ENCODE data around the gene CHAD.

CHAD gene

DNA sequence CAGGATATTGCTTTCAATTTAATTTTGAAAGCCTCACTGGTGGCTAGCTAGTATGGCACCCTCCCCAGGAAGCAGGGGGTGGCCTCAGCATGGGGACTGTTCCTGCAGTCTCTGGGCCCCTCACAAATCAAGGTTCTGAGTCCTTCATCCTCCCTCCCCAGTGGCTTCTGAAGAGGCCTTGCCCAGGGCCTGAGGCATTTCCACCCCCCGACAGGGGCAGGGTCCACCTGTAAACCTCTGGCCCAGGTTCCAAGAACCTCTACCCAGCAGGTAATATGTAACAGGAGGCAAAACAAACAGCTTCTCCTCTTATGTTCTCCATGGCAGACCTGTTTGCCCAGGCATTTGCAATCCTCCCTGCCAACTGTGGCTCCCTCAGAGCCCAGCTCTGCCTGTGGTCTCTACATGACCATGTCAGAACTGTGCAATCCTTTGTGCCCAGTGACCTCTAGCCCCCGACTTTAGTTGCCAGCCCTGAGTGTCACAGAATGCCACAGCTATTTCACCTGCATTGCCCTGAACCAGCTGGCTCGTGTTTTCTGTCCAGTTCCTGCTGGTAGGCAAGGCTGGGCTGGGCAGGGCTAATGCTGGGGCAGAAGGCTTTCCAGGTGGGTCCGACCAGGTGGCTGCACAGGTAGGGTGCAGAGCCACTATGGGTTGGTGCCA lies 28.4 kb downstream of the CHAD start:
- Histone ChIP-seq H3K27ac (peak overlapping the region in 4 of 21 experiments; percentile 10 to 76 (median 30)), H3K4me3 (no peak overlapping the region)

DNA sequence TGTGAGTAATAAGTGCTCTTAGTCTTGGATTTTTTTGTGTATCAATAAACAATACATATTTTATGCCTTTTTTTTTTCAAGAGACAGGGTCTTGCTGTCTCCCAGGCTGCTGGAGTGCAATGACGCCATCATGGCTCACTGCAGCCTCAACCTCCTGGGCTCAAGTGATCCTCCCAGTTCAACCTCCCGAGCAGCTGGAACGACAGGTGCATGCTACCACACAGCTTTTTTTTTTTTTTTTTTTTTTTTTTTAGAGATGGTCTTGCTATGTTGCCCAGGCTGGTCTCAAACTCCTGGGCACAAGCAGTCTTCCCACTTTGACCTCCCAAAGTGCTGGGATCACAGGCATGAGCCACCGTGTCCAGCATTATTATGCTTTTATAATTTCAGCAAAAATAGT lies 29.7 kb downstream of the CHAD start:
- Histone ChIP-seq H3K4me3 (no peak overlapping the region), H3K27ac (no peak overlapping the region)

GRCh38 chr17:50437409-50437808 lies 31.3 kb downstream of the CHAD start:
- Histone ChIP-seq H3K4me3 (no peak overlapping the region), H3K27ac (no peak overlapping the region)

GRCh38 chr17:50432125-50432762 lies 36.4 kb downstream of the CHAD start:
- Histone ChIP-seq H3K27ac (no peak overlapping the region), H3K4me3 (no peak overlapping the region)

GRCh38 chr17:50430821-50431618 lies 37.7 kb downstream of the CHAD start:
- Histone ChIP-seq H3K4me3 (no peak overlapping the region), H3K27ac (peak overlapping the region in 1 of 21 experiments; percentile 77)

DNA sequence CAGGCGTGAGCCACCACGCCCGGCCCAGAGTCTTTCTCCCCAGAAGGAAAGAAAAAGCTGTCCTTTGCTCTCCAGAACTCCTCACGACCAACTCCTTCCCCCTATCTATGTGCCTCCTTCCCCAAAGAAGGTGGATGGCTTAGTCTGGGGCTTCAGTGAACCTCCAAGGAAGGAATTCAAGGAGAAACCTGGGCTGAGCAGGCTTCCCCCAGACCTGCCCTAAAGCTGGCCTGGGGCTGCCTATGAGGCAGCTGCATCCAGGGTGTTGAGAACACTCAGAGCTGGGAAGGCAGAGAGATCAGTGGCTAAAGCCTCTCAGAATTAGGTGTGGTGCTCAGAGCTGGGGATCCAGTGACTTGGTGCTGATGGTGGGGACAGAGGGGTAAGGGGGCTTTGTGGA lies 38.9 kb downstream of the CHAD start:
- Histone ChIP-seq H3K4me3 (no peak overlapping the region), H3K27ac (peak overlapping the region in 13 of 21 experiments; percentile 17 to 89 (median 70))

GRCh38 chr17:50428831-50429424 lies 39.8 kb downstream of the CHAD start:
- Histone ChIP-seq H3K4me3 (no peak overlapping the region), H3K27ac (peak overlapping the region in 15 of 21 experiments; percentile 12 to 89 (median 65))

- Histone ChIP-seq H3K27ac (peak overlapping the region in 16 of 21 experiments; percentile 12 to 89 (median 79)), H3K4me3 (peak overlapping the region in 1 of 7 experiments; percentile 74)
Measured at GRCh38 chr17:50428126-50428525, 40.6 kb downstream of the CHAD start.

- Histone ChIP-seq H3K27ac (peak overlapping the region in 18 of 21 experiments; percentile 60 to 89 (median 81)), H3K4me3 (peak overlapping the region; percentile 54 to 88 (median 72))
Measured at GRCh38 chr17:50426814-50427787, 41.6 kb downstream of the CHAD start.

DNA sequence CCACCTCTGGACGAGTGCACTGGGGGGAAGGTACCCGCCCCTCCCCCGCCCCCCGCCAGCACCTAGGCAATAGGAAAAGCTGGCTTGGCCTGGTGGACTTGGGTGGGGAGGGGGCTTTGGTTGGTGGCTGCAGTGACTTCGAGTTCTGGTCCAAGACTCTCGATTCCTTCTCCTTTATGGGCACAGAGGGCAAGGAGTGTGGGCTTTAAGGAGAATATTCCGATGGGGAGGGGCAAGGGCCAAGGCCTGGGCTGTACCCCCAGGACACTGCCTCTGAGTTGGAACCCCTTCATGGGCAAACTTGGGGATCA lies 42.3 kb downstream of the CHAD start:
- H3K27ac ChIP-seq = peak overlapping the region; percentile 42 to 89 (median 80)
- peak overlapping the region; percentile 54 to 88 (median 72) for H3K4me3 ChIP-seq

DNA sequence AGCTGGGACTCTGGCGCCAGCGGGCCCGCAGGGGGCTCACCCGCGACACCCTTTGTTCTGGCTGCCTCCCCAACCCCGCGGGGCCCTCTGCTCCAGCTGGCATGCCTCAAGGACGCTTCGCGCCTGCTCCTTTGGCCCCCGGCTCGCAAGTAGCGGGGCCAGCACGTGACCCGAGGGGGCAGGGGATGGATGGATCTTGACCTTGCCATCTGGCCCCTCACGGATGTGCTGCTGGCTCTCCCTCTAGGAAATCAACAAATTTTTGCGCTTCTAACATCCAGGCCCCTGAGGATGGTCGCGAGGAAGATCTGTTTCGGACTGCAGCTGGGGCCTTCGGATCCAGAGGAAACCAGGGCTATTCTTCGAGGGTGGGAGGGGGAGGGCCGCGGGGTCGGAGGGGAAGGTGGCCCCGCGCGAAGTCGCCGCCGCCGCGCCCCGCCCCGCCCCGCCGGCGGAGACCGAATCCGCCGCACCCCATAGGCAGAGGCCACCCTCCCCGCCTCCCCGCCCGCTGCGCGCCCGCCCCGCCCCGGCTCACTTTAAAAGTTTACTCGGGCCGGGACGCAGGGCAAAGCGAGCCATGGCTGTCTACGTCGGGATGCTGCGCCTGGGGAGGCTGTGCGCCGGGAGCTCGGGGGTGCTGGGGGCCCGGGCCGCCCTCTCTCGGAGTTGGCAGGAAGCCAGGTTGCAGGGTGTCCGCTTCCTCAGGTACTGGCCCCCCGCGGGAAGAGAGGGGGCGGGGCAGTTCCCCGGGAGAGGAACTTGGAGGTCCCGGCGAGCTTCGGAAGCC lies 42.8 kb downstream of the CHAD start, which contains the start of gene ACSF2:
TSS of gene ACSF2 (plus strand) at position 537 of the 790 bp plus-strand sequence. CDS start at position 581, 44 bp downstream.
- Histone ChIP-seq H3K27ac (peak within 1 kb of the TSS; percentile 42 to 89 (median 80)), H3K4me3 (peak within 1 kb of the TSS; percentile 54 to 88 (median 72))

DNA sequence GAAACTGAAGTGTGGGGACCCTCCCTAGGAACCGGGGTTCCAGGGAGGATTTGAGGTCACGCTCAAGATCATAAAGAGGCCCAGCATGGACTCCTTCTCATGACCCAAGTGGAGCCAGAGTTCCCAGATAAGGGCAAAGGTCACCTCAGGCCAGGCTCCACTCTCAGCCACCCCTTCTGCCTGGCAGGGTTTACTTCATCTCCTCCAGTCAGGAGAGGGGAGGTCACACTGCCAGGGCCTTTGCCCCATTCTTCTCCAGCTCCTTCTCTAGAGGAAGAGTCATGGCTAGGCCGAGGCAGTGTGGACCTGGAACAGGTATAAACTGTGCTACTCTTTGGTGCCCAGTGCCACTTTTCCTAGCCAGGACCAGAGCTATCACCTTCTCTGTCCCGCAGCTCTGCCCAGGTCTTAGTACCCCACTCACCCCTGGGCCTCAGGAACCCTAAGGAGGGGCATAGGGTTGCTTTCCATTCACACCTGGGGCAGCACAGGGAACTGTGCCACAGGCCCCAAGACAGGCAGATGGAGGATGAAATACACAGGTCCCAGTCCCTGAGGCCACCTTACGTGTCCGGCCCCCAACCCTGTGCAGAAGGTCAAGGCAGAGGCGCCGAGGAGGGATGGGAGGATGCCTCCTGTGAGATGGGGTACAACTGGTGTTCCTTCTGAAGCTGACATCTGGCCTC lies 43.5 kb downstream of the CHAD start:
- H3K27ac ChIP-seq = peak overlapping the region in 19 of 21 experiments; percentile 54 to 89 (median 81)

DNA sequence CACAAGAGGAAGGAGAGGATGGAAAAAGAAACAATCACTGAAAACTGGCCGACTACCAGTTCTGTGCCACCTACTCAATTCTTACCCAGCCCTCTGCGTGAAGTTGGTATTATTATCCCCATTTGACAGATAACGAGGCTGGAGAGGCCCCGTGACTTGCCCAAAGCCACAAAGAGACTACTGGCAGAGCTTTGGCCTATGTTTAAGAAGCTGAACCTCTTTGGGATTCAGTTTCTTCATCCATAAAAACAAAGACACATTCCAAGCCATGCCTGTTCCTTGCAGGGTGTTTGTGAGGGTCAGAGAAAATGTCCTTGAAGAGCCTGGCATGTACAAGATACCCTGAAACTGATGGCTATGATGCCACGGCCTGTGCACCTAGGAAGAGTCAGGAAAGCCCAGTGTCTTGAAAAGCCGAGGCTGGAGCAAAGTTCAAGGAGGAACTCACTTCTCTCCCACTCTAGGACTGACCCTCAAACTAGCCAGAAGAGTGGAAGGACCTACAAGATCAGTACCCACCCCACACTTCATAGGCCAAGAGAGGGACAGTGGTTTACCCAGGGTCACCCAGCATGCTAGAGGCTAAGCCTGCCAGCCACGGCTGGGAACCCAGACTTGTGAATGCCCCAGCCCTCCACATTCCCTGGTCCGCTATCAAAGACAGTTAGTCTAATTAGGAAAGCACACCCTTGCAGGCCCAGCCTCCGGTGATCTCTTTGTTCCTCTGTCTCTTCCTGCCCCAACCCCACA lies 44.3 kb downstream of the CHAD start:
- Histone ChIP-seq H3K4me3 (no peak overlapping the region), H3K27ac (peak overlapping the region in 12 of 21 experiments; percentile 3 to 88 (median 54))

More for the DNA sequence above, 43.5 kb downstream of the CHAD start:
- H3K4me3 ChIP-seq = peak overlapping the region; percentile 54 to 88 (median 72)

DNA sequence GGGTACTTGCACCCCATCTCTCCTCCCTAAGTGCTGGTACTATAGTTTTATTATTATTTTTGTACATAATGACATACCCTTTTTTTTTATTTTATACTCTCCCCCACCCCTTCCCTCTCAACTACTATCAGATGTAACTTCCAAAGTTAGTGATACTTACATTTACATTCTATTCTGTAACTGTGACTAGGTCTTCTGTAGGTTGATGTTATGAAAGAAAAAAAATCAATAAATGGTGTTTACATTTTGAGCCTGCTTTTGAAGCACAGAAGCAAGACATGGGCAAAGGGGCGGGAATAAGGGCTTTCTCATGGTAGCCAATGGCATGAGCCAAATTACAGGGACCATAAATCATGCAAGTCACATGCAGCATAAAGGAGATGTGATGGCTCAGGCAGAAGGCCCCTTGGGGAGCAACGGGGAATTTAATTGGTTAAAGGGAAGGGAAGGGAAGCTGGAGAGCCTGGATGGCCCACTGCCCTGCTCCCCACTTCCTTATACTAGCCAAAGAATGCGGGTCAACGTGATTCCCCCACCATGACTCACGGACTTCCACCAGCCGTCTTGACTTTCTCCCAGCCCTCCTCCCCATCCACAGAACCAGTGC lies 45.0 kb downstream of the CHAD start:
- no peak overlapping the region for H3K4me3 ChIP-seq
- H3K27ac ChIP-seq = peak overlapping the region in 5 of 21 experiments; percentile 9 to 61 (median 43)

DNA sequence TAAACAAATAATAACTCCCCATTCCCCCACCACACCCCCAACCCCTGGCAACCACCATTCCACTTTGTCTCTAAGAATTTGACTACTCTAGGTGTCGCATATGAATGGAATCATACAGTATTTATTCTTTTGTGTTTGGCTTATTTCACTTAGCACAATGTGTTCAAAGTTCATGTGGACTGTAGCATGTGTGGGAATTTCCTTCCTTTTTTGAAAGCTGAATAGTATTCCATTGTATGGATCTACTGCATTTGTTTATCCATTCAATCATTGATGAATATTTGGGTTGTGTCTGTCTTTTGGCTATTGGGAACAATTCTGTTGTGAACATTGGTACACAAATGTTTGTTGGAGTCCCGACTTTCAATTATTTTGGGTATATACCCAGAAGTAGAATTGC lies 45.9 kb downstream of the CHAD start:
- Histone ChIP-seq H3K27ac (no peak overlapping the region), H3K4me3 (no peak overlapping the region)

GRCh38 chr17:50421308-50422051 lies 47.2 kb downstream of the CHAD start:
- H3K27ac ChIP-seq = peak overlapping the region in 18 of 21 experiments; percentile 10 to 89 (median 62)
- H3K4me3 ChIP-seq = peak overlapping the region in 3 of 7 experiments; percentile 5 to 12 (median 10)

All from skin epidermis (tissue), 12 donors.